WTC11 (cell line): ENCODE data around the gene DRC3.

Experiments
- ETV6 ChIP-seq: sonication (generic); formaldehyde crosslinking; IDR thresholded peaks from 2 replicates; pipeline ENCODE4 v1.8.1; 2022; ENCODE audit warnings: mild to moderate bottlenecking, missing genetic modification reagents
- JUN ChIP-seq: sonication (generic); formaldehyde crosslinking; IDR thresholded peaks from 2 replicates; pipeline ENCODE4 v1.8.0; 2023; ENCODE audit warnings: mild to moderate bottlenecking, missing genetic modification reagents
- NR1H2 ChIP-seq: sonication (generic); formaldehyde crosslinking; IDR thresholded peaks from 2 replicates; pipeline ENCODE4 v1.9.0; 2021; ENCODE audit warnings: mild to moderate bottlenecking, moderate library complexity, missing genetic modification reagents
- NR2C2 ChIP-seq: sonication (generic); formaldehyde crosslinking; IDR thresholded peaks from 2 replicates; pipeline ENCODE4 v1.8.0; 2022; ENCODE audit warnings: mild to moderate bottlenecking, missing genetic modification reagents
- SMAD3 ChIP-seq: sonication (generic); formaldehyde crosslinking; IDR thresholded peaks from 2 replicates; pipeline ENCODE4 v1.8.0; 2022; ENCODE audit warnings: missing genetic modification reagents, mild to moderate bottlenecking, borderline replicate concordance
- TEAD4 ChIP-seq: sonication (generic); formaldehyde crosslinking; IDR thresholded peaks from 2 replicates; pipeline ENCODE4 v1.8.0; 2022; ENCODE audit warnings: mild to moderate bottlenecking, missing genetic modification reagents
- ZNF263 ChIP-seq: sonication (generic); formaldehyde crosslinking; IDR thresholded peaks from 2 replicates; pipeline ENCODE4 v1.8.1; 2022; ENCODE audit warnings: low read depth, mild to moderate bottlenecking, moderate library complexity, missing genetic modification reagents
- TF ChIP-seq, protein P1 (sequence below): fragments of 200-600 bp; IDR thresholded peaks from 2 replicates; pipeline ENCODE4 v1.8.0; 2022; ENCODE audit warnings: antibody characterized with exemption
- TF ChIP-seq, protein P2 (sequence below): sonication (generic); formaldehyde crosslinking; IDR thresholded peaks from 2 replicates; pipeline ENCODE4 v1.8.0; 2023; ENCODE audit warnings: missing genetic modification reagents
- TF ChIP-seq, protein P3 (sequence below): sonication (generic); formaldehyde crosslinking; IDR thresholded peaks from 2 replicates; pipeline ENCODE4 v1.8.0; 2023; ENCODE audit warnings: missing genetic modification reagents, mild to moderate bottlenecking, borderline replicate concordance
- TF ChIP-seq, protein P4 (sequence below): sonication (generic); formaldehyde crosslinking; conservative IDR thresholded peaks from 2 replicates; pipeline ENCODE4 v1.8.1; 2022; ENCODE audit warnings: mild to moderate bottlenecking, missing genetic modification reagents
- TF ChIP-seq, protein P5 (sequence below): sonication (generic); formaldehyde crosslinking; IDR thresholded peaks from 2 replicates; pipeline ENCODE4 v1.8.1; 2023; ENCODE audit warnings: mild to moderate bottlenecking, missing genetic modification reagents, moderate library complexity
- TF ChIP-seq, protein P6 (sequence below): sonication (generic); formaldehyde crosslinking; IDR thresholded peaks from 2 replicates; pipeline ENCODE4 v1.8.1; 2022; ENCODE audit warnings: missing genetic modification reagents, borderline replicate concordance
- TF ChIP-seq, protein P7 (sequence below): fragments of 250-450 bp; sonication (Bioruptor Pico); IDR thresholded peaks from 2 replicates; pipeline ENCODE4 v1.9.0; 2021; ENCODE audit warnings: mild to moderate bottlenecking

DNA sequence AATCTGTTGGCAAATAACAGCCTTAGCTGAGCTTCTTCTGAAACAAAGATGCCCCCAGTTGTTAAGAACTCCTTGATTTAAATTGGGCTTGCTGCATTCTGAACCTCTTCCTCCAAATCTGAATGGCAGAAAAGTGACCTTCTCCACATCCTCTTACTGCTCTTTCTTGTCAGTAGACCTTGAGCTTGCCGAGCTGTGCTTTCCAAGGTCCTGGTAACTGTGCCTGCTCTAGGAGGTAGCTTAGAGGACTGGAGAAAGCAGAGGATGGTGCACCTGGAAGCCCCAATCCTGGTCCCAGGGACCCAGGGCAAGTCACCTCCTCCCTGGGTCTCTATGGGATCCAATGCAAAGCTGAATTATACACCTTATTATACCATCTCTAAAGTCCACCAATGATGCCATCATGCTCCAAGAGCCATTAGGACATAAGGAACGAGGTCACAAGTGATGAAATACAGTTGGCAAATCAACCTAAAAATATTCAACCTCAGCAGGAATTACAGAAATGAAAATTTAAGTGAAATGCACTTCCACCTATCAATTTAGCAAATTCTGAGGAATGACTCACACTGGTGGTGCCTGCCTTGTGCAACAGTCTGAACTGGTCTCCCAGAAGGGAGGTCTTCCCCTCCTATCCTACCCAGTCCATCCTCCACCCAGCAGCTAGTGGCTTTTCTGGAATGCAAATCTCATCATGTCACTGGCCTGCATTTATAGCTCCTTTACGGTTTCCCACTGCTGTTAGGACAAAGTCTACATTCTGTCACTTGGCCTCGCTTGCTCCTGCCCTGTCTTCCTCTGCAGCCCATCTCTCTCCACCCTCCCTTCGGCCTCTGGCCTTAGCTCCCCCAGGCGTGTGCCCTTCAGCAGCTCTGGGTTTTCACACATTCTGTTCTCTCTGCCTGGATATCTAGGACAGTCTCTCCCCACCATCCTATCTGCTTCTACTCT lies 37.1 kb upstream of the DRC3 start:
- TF ChIP-seq NR2C2 (CRISPR knock-in tag) (no peak), TEAD4 (no peak), JUN (no peak), ETV6 (CRISPR knock-in tag) (no peak), NR1H2 (CRISPR knock-in tag) (no peak), ZNF263 (CRISPR knock-in tag) (no peak), SMAD3 (CRISPR knock-in tag) (no peak)
- TF ChIP-seq, protein P1, sequence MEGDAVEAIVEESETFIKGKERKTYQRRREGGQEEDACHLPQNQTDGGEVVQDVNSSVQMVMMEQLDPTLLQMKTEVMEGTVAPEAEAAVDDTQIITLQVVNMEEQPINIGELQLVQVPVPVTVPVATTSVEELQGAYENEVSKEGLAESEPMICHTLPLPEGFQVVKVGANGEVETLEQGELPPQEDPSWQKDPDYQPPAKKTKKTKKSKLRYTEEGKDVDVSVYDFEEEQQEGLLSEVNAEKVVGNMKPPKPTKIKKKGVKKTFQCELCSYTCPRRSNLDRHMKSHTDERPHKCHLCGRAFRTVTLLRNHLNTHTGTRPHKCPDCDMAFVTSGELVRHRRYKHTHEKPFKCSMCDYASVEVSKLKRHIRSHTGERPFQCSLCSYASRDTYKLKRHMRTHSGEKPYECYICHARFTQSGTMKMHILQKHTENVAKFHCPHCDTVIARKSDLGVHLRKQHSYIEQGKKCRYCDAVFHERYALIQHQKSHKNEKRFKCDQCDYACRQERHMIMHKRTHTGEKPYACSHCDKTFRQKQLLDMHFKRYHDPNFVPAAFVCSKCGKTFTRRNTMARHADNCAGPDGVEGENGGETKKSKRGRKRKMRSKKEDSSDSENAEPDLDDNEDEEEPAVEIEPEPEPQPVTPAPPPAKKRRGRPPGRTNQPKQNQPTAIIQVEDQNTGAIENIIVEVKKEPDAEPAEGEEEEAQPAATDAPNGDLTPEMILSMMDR: no peak
- TF ChIP-seq, protein P2, sequence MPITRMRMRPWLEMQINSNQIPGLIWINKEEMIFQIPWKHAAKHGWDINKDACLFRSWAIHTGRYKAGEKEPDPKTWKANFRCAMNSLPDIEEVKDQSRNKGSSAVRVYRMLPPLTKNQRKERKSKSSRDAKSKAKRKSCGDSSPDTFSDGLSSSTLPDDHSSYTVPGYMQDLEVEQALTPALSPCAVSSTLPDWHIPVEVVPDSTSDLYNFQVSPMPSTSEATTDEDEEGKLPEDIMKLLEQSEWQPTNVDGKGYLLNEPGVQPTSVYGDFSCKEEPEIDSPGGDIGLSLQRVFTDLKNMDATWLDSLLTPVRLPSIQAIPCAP (CRISPR knock-in tag): no peak
- TF ChIP-seq, protein P3, sequence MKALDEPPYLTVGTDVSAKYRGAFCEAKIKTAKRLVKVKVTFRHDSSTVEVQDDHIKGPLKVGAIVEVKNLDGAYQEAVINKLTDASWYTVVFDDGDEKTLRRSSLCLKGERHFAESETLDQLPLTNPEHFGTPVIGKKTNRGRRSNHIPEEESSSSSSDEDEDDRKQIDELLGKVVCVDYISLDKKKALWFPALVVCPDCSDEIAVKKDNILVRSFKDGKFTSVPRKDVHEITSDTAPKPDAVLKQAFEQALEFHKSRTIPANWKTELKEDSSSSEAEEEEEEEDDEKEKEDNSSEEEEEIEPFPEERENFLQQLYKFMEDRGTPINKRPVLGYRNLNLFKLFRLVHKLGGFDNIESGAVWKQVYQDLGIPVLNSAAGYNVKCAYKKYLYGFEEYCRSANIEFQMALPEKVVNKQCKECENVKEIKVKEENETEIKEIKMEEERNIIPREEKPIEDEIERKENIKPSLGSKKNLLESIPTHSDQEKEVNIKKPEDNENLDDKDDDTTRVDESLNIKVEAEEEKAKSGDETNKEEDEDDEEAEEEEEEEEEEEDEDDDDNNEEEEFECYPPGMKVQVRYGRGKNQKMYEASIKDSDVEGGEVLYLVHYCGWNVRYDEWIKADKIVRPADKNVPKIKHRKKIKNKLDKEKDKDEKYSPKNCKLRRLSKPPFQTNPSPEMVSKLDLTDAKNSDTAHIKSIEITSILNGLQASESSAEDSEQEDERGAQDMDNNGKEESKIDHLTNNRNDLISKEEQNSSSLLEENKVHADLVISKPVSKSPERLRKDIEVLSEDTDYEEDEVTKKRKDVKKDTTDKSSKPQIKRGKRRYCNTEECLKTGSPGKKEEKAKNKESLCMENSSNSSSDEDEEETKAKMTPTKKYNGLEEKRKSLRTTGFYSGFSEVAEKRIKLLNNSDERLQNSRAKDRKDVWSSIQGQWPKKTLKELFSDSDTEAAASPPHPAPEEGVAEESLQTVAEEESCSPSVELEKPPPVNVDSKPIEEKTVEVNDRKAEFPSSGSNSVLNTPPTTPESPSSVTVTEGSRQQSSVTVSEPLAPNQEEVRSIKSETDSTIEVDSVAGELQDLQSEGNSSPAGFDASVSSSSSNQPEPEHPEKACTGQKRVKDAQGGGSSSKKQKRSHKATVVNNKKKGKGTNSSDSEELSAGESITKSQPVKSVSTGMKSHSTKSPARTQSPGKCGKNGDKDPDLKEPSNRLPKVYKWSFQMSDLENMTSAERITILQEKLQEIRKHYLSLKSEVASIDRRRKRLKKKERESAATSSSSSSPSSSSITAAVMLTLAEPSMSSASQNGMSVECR: no peak
- TF ChIP-seq, protein P4, sequence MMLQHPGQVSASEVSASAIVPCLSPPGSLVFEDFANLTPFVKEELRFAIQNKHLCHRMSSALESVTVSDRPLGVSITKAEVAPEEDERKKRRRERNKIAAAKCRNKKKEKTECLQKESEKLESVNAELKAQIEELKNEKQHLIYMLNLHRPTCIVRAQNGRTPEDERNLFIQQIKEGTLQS (CRISPR knock-in tag): no peak
- TF ChIP-seq, protein P5, sequence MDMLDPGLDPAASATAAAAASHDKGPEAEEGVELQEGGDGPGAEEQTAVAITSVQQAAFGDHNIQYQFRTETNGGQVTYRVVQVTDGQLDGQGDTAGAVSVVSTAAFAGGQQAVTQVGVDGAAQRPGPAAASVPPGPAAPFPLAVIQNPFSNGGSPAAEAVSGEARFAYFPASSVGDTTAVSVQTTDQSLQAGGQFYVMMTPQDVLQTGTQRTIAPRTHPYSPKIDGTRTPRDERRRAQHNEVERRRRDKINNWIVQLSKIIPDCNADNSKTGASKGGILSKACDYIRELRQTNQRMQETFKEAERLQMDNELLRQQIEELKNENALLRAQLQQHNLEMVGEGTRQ (CRISPR knock-in tag): no peak
- TF ChIP-seq, protein P6, sequence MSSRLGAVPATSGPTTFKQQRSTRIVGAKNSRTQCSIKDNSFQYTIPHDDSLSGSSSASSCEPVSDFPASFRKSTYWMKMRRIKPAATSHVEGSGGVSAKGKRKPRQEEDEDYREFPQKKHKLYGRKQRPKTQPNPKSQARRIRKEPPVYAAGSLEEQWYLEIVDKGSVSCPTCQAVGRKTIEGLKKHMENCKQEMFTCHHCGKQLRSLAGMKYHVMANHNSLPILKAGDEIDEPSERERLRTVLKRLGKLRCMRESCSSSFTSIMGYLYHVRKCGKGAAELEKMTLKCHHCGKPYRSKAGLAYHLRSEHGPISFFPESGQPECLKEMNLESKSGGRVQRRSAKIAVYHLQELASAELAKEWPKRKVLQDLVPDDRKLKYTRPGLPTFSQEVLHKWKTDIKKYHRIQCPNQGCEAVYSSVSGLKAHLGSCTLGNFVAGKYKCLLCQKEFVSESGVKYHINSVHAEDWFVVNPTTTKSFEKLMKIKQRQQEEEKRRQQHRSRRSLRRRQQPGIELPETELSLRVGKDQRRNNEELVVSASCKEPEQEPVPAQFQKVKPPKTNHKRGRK: no peak
- TF ChIP-seq, protein P7, sequence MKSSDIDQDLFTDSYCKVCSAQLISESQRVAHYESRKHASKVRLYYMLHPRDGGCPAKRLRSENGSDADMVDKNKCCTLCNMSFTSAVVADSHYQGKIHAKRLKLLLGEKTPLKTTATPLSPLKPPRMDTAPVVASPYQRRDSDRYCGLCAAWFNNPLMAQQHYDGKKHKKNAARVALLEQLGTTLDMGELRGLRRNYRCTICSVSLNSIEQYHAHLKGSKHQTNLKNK (CRISPR knock-in tag): no peak
